ENCODE results near the gene PRIMPOL. TPM values are rescaled to one million over a fixed set of nuclear protein-coding genes. Genes with fewer than 3 reads are reported as not detected.
"Not testable (repeated sequence)": the region's sequence is repeated elsewhere in the genome, so short reads cannot be mapped to it uniquely, and the experiment has no call there.

PRIMPOL gene
- total RNA-seq, 1 donor from 2014 or later, result 12.8 TPM

DNA sequence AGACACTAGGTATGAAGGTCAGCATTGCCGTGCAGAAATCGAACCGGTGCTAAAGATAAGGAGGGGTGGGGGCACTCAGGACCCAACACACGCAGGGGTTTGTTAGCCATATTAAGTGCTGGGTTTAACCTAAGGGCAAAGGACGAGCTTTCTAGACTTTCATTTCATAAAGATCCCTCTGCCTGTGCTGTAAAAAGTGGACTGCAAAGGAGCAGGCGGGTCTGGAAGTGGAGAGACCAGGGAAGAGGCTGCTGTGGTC, 1.6 kb upstream of the PRIMPOL start:
- H3K27ac Mint-ChIP-seq (ENCODE audit: unreplicated experiment), result peak overlapping the region; percentile 95
- H3K36me3 Mint-ChIP-seq (ENCODE audit: unreplicated experiment), result peaks cover 7% of the 10 kb centered on the region
- peaks cover 25% of the 10 kb centered on the region for H3K9me3 Mint-ChIP-seq (ENCODE audit: unreplicated experiment)
- peak overlapping the region; percentile 97 for H3K4me3 Mint-ChIP-seq (ENCODE audit: unreplicated experiment)
- no peak for TF ChIP-seq CTCF (IDR thresholded peaks at IDR 0.05; ENCODE audit: partially characterized antibody, unreplicated experiment)
- peaks cover 17% of the 10 kb centered on the region for H3K27me3 Mint-ChIP-seq (ENCODE audit: unreplicated experiment)
- H3K4me1 Mint-ChIP-seq (ENCODE audit: low read depth, unreplicated experiment), result peaks cover 24% of the 10 kb centered on the region
- no peak for DNase-seq

GRCh38 chr4:184648313-184649025, 1.1 kb upstream of the PRIMPOL start:
- Mint-ChIP-seq H3K4me3 (ENCODE audit: unreplicated experiment) (peak overlapping the region; percentile 97), H3K4me1 (ENCODE audit: low read depth, unreplicated experiment) (peaks cover 22% of the 10 kb centered on the region), H3K9me3 (ENCODE audit: unreplicated experiment) (peaks cover 27% of the 10 kb centered on the region), H3K36me3 (ENCODE audit: unreplicated experiment) (peaks cover 7% of the 10 kb centered on the region), H3K27ac (ENCODE audit: unreplicated experiment) (peak overlapping the region; percentile 95), H3K27me3 (ENCODE audit: unreplicated experiment) (peaks cover 14% of the 10 kb centered on the region)
- TF ChIP-seq CTCF (IDR thresholded peaks at IDR 0.05; ENCODE audit: partially characterized antibody, unreplicated experiment), result no peak
- DNase-seq, result peak; percentile 41

GRCh38 chr4:184649971-184650855, 675 bp downstream of the PRIMPOL start:
- peak; percentile 30 for DNase-seq
- peaks cover 7% of the 10 kb centered on the region for H3K36me3 Mint-ChIP-seq (ENCODE audit: unreplicated experiment)
- peak overlapping the region; percentile 95 for H3K4me3 Mint-ChIP-seq (ENCODE audit: unreplicated experiment)
- peak overlapping the region; percentile 93 for H3K27ac Mint-ChIP-seq (ENCODE audit: unreplicated experiment)
- H3K27me3 Mint-ChIP-seq (ENCODE audit: unreplicated experiment), result peaks cover 14% of the 10 kb centered on the region
- no peak for TF ChIP-seq CTCF (IDR thresholded peaks at IDR 0.05; ENCODE audit: partially characterized antibody, unreplicated experiment)
- peaks cover 22% of the 10 kb centered on the region for H3K4me1 Mint-ChIP-seq (ENCODE audit: low read depth, unreplicated experiment)
- peaks cover 30% of the 10 kb centered on the region for H3K9me3 Mint-ChIP-seq (ENCODE audit: unreplicated experiment)

- Mint-ChIP-seq H3K9me3 (ENCODE audit: unreplicated experiment) (peaks cover 22% of the 10 kb centered on the region), H3K27ac (ENCODE audit: unreplicated experiment) (peak overlapping the region; percentile 31), H3K4me1 (ENCODE audit: low read depth, unreplicated experiment) (peaks cover 20% of the 10 kb centered on the region), H3K4me3 (ENCODE audit: unreplicated experiment) (no peak overlapping the region), H3K36me3 (ENCODE audit: unreplicated experiment) (peaks cover 7% of the 10 kb centered on the region), H3K27me3 (ENCODE audit: unreplicated experiment) (peaks cover 14% of the 10 kb centered on the region)
- DNase-seq, result no peak
- TF ChIP-seq CTCF (IDR thresholded peaks at IDR 0.05; ENCODE audit: partially characterized antibody, unreplicated experiment), result no peak
These were observed 2.4 kb downstream of the PRIMPOL start for GRCh38 chr4:184651899-184652298.

GRCh38 chr4:184652681-184653080, 3.1 kb downstream of the PRIMPOL start:
- peaks cover 13% of the 10 kb centered on the region for H3K27me3 Mint-ChIP-seq (ENCODE audit: unreplicated experiment)
- H3K9me3 Mint-ChIP-seq (ENCODE audit: unreplicated experiment), result peaks cover 18% of the 10 kb centered on the region
- H3K4me1 Mint-ChIP-seq (ENCODE audit: low read depth, unreplicated experiment), result peaks cover 20% of the 10 kb centered on the region
- not testable (repeated sequence) for H3K4me3 Mint-ChIP-seq (ENCODE audit: unreplicated experiment); DNase-seq; H3K27ac Mint-ChIP-seq (ENCODE audit: unreplicated experiment); H3K36me3 Mint-ChIP-seq (ENCODE audit: unreplicated experiment)

Measured in glutamatergic neuron (in vitro differentiated cells).